ENCODE data around the gene FSTL3.

DNA sequence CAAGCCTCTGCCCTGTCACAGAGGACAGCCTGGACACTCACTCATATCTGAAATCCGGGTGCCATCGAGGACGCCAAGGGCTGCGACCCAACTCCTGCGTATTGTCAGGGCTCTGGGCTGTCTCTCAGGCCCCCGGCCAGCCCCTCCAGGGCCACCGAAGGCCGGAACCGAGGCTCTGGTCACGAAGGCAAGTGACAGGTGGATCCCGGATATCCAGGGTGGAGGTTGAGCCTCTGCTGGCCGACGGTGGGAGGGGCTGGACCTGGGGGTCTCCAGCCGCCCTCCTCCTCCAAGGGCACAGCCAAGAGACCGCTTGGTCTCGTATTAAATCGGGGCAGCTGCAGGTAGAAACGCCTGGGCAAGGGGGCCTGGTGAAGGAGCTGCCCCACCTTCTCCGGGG is 18.6 kb upstream of the FSTL3 start:
- TF ChIP-seq, protein P1, sequence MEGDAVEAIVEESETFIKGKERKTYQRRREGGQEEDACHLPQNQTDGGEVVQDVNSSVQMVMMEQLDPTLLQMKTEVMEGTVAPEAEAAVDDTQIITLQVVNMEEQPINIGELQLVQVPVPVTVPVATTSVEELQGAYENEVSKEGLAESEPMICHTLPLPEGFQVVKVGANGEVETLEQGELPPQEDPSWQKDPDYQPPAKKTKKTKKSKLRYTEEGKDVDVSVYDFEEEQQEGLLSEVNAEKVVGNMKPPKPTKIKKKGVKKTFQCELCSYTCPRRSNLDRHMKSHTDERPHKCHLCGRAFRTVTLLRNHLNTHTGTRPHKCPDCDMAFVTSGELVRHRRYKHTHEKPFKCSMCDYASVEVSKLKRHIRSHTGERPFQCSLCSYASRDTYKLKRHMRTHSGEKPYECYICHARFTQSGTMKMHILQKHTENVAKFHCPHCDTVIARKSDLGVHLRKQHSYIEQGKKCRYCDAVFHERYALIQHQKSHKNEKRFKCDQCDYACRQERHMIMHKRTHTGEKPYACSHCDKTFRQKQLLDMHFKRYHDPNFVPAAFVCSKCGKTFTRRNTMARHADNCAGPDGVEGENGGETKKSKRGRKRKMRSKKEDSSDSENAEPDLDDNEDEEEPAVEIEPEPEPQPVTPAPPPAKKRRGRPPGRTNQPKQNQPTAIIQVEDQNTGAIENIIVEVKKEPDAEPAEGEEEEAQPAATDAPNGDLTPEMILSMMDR (conservative IDR thresholded peaks at IDR 0.05; ENCODE audit: low read length), result no peak
- TF ChIP-seq EZH2phosphoT487 (IDR thresholded peaks at IDR 0.05; ENCODE audit: borderline replicate concordance, low read depth, low read length), result no peak

All from OCI-LY7 (cell line).